ENCODE measurements around the gene ARID5B. TPM values are rescaled to one million over a fixed set of nuclear protein-coding genes. Genes with fewer than 3 reads are reported as not detected.

Gene ARID5B
- total and polyA plus RNA-seq, 2 donors: 11.3 to 18.6 TPM

DNA sequence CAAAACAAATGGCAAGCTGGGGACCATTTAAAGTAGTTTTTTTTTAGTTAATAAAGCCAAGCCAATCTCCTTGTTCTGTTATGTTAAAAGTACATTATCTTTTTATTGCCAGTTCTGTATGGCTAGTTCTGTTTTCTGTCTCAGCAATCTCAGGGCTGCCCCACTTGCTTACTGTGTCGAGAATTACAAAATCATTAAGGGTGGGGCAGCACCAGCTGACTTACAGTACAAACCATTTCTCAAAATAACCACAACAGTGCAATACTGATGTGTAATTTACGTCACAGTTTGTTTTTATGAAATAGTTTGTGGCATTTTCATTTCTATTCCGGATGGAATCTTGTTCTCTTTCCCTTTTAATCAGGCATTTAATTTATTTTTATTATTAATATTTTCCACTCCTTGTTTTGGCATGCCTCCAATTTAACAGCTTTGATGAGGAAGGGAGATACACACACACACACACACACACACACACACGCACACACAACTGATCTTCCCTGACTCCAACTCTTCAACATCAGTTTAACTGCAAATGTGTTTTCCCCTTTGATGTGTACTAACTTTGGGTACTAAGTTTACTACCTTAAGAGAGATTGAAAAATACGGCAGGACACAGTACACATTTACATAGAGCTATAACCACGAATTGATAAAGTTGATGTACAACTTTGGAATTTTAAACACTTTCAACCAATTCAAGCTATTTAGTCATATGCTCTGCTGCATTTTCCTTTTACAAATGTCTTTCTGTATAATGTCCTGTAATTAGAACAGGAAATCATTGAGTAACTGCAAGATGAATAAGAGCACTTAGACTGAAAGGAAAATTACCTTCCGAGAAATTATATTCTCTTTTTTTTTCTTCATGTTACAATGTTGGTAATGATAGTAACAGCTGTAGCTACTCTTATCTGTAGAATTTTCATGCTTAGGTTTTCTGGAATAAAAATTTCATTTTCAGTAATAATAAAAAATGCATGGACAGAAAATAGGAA, 91.5 kb downstream of the ARID5B start:
- WGBS: 64% methylated on average over 7 of the region's 7 CpGs
- peaks cover 4 to 17% of the 10 kb centered on the region in 2 donors for H3K4me1 ChIP-seq (ENCODE audit: control insufficient read depth in 2 of 2, insufficient read depth in 2 of 2, low read length in 2 of 2)
- H3K27me3 ChIP-seq (ENCODE audit: control insufficient read depth in 2 of 2, insufficient read depth in 1 of 2, low read length in 1 of 2): no peaks in the 10 kb centered on the region
- peaks cover 0 to 20% of the 10 kb centered on the region in 2 donors for H3K36me3 ChIP-seq (ENCODE audit: control insufficient read depth in 2 of 2, insufficient read depth in 2 of 2, low read length in 1 of 2)
- peak overlapping the region in 1 of 2 donors; percentile 59 for H3K27ac ChIP-seq (ENCODE audit: low read depth in 1 of 2, low read length in 1 of 2)
- no peak overlapping the region for H3K4me3 ChIP-seq (ENCODE audit: low read length in 2 of 2)
- no peaks in the 10 kb centered on the region for H3K9me3 ChIP-seq (ENCODE audit: control insufficient read depth in 2 of 2, insufficient read depth in 1 of 2, low read length in 1 of 2)
- DNase-seq (ENCODE audit: low read depth in 6 of 9, low spot score in 9 of 9): peak in 1 of 9 donors; percentile 49

DNA sequence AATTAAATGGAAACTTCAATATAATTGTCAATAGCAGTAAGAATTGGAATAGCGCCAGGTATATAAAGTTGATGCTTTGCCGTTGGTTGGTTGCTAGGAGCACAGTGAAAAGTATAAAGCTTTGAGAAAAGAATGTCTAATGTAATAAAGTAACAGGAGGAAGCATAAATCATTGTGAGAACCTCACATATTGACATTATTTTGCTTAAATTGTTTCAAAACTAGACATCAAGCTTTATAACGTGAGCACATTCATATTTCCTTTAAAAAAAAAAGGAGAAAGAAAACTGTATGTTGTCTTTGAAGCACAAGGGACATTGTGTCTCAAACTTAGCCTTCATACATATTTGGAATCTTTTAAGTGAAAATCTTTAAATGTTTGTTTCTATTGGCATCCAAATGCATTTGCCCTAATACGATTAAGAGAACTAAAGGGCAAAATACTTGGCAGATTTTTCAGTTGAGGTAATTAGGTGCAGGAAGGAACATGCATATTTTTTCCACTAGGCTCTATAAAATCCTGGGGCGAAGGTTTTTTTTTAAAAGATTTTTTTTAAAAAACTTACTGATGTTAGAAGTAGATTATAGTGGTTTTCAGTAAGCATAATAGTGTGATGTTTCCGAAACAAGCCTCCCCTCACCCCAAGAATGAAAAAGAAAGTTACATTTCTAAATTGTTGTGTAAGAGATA, 92.4 kb downstream of the ARID5B start:
- Histone ChIP-seq H3K4me1 (ENCODE audit: control insufficient read depth in 2 of 2, insufficient read depth in 2 of 2, low read length in 2 of 2) (peaks cover 2 to 17% of the 10 kb centered on the region in 2 donors), H3K9me3 (ENCODE audit: control insufficient read depth in 2 of 2, insufficient read depth in 1 of 2, low read length in 1 of 2) (no peaks in the 10 kb centered on the region), H3K27ac (ENCODE audit: low read depth in 1 of 2, low read length in 1 of 2) (peak overlapping the region in 1 of 2 donors; percentile 42), H3K27me3 (ENCODE audit: control insufficient read depth in 2 of 2, insufficient read depth in 1 of 2, low read length in 1 of 2) (no peaks in the 10 kb centered on the region), H3K36me3 (ENCODE audit: control insufficient read depth in 2 of 2, insufficient read depth in 2 of 2, low read length in 1 of 2) (peaks cover 0 to 25% of the 10 kb centered on the region in 2 donors), H3K4me3 (ENCODE audit: low read length in 2 of 2) (no peak overlapping the region)
- 85% methylated on average over 6 of the region's 6 CpGs for WGBS
- no peak for DNase-seq (ENCODE audit: low read depth in 6 of 9, low spot score in 9 of 9)

DNA sequence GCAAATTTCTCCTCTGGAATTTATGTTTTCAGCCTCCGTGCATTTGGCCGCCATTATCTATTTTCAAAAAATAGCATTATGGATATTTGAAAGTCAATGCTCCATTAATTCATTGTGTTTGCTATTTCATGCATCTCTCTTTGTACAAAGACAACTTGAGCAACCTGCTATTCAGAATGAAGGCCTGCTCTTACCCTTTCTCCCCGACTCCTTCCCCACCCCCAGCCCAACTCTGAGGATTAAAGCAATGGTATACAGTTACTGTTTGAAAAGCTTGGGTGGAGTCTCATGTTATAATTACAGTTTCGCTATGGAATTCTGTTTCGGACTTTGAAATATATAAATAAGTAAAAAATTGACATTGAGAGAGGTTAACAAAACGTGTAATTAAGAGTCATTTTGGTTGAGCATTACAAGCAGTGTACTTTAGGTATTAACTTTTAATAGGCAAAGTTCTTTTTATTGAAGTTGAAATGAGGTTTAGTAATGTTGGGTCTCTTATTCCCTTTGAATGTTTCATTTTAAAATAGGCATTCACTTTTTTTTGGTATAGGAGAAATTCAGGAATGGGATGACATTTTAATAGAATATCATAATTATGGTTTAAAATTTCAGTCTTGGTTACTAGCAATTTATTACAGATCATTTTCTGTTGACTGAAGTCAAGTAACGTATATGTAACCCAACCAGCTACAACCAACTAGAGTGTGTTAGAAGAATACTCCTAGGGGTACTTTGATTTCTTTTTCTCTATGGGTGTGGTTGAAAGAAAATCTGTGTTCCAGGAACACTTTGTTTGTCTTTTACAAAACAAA, 93.1 kb downstream of the ARID5B start:
- Histone ChIP-seq H3K4me1 (ENCODE audit: control insufficient read depth in 2 of 2, insufficient read depth in 2 of 2, low read length in 2 of 2) (peaks cover 2 to 17% of the 10 kb centered on the region in 2 donors), H3K36me3 (ENCODE audit: control insufficient read depth in 2 of 2, insufficient read depth in 2 of 2, low read length in 1 of 2) (peaks cover 0 to 29% of the 10 kb centered on the region in 2 donors), H3K27ac (ENCODE audit: low read depth in 1 of 2, low read length in 1 of 2) (peak overlapping the region in 1 of 2 donors; percentile 27), H3K27me3 (ENCODE audit: control insufficient read depth in 2 of 2, insufficient read depth in 1 of 2, low read length in 1 of 2) (no peaks in the 10 kb centered on the region), H3K9me3 (ENCODE audit: control insufficient read depth in 2 of 2, insufficient read depth in 1 of 2, low read length in 1 of 2) (no peaks in the 10 kb centered on the region), H3K4me3 (ENCODE audit: low read length in 2 of 2) (no peak overlapping the region)
- 94% methylated on average over 7 of the region's 7 CpGs for WGBS
- no peak for DNase-seq (ENCODE audit: low read depth in 6 of 9, low spot score in 9 of 9)

DNA sequence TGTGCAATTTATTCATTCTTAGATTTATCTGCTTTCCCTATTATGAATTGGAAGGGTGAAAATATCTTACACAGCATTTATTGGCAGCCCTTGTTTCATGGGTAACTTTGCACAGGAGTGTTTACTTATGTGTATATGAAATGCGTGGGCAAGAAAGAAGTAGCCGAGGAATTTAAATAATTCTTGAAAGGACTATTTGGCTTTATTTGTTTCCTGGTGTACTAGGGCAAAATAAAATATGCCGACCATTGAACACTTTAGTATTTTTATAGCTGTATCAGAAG, 93.7 kb downstream of the ARID5B start:
- DNase-seq (ENCODE audit: low read depth in 6 of 9, low spot score in 9 of 9): no peak
- Histone ChIP-seq H3K9me3 (ENCODE audit: control insufficient read depth in 2 of 2, insufficient read depth in 1 of 2, low read length in 1 of 2) (no peaks in the 10 kb centered on the region), H3K27ac (ENCODE audit: low read depth in 1 of 2, low read length in 1 of 2) (no peak overlapping the region), H3K4me3 (ENCODE audit: low read length in 2 of 2) (no peak overlapping the region), H3K36me3 (ENCODE audit: control insufficient read depth in 2 of 2, insufficient read depth in 2 of 2, low read length in 1 of 2) (peaks cover 3 to 30% of the 10 kb centered on the region in 2 donors), H3K4me1 (ENCODE audit: control insufficient read depth in 2 of 2, insufficient read depth in 2 of 2, low read length in 2 of 2) (peaks cover 2 to 13% of the 10 kb centered on the region in 2 donors), H3K27me3 (ENCODE audit: control insufficient read depth in 2 of 2, insufficient read depth in 1 of 2, low read length in 1 of 2) (no peaks in the 10 kb centered on the region)
- WGBS: 99% methylated on average over 3 of the region's 3 CpGs

DNA sequence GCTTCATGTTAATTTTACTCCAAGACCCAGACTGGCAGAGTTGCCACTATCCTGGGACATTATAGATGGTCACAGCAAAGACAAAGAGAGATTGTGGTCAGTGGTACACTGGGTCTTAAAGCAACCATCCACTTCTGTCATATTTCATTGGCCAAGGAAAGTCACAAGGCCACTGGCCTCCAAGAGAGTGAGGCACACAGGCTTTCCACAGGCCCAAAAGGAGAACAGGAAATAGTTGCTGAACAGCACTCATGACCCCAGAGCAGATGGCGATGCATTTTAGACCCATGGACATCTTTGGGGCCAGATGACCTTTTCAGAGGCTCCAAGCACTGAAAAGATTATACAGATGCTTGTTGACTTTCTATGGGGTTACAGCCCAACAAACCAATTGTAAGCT, 97.4 kb downstream of the ARID5B start:
- no peak for DNase-seq (ENCODE audit: low read depth in 6 of 9, low spot score in 9 of 9)
- Histone ChIP-seq H3K36me3 (ENCODE audit: control insufficient read depth in 2 of 2, insufficient read depth in 2 of 2, low read length in 1 of 2) (peaks cover 4 to 45% of the 10 kb centered on the region in 2 donors), H3K4me1 (ENCODE audit: control insufficient read depth in 2 of 2, insufficient read depth in 2 of 2, low read length in 2 of 2) (peaks cover 0 to 6% of the 10 kb centered on the region in 2 donors), H3K4me3 (ENCODE audit: low read length in 2 of 2) (no peak overlapping the region), H3K27ac (ENCODE audit: low read depth in 1 of 2, low read length in 1 of 2) (no peak overlapping the region), H3K27me3 (ENCODE audit: control insufficient read depth in 2 of 2, insufficient read depth in 1 of 2, low read length in 1 of 2) (no peaks in the 10 kb centered on the region), H3K9me3 (ENCODE audit: control insufficient read depth in 2 of 2, insufficient read depth in 1 of 2, low read length in 1 of 2) (no peaks in the 10 kb centered on the region)
- WGBS: 96% methylated on average over 1 of the region's 1 CpG

DNA sequence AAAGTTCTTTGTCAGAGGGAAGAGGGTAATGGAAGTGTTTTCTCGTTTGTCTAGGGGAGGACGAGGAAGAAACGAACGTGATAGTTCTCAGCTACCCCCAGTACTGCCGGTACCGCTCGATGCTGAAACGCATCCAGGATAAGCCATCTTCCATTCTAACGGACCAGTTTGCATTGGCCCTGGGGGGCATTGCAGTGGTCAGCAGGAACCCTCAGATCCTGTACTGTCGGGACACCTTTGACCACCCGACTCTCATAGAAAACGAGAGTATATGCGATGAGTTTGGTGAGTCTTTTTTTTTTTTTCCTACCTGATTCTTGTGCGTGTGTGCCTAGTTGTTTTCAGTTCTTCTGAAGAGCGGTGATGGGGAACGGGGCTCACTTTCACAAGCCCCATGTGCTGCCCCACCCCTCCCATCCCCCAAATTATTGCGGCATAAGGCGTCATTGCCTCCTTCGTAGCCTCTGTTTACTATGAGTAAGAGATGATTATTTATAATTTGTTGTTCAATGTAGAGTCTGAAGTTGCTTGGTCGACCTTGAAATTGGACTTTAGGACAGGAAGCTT, 98.6 kb downstream of the ARID5B start:
- Histone ChIP-seq H3K4me3 (ENCODE audit: low read length in 2 of 2) (no peak overlapping the region), H3K4me1 (ENCODE audit: control insufficient read depth in 2 of 2, insufficient read depth in 2 of 2, low read length in 2 of 2) (peaks cover 0 to 4% of the 10 kb centered on the region in 2 donors), H3K27ac (ENCODE audit: low read depth in 1 of 2, low read length in 1 of 2) (no peak overlapping the region), H3K9me3 (ENCODE audit: control insufficient read depth in 2 of 2, insufficient read depth in 1 of 2, low read length in 1 of 2) (no peaks in the 10 kb centered on the region), H3K27me3 (ENCODE audit: control insufficient read depth in 2 of 2, insufficient read depth in 1 of 2, low read length in 1 of 2) (no peaks in the 10 kb centered on the region), H3K36me3 (ENCODE audit: control insufficient read depth in 2 of 2, insufficient read depth in 2 of 2, low read length in 1 of 2) (peaks cover 4 to 45% of the 10 kb centered on the region in 2 donors)
- WGBS: 96% methylated on average over 20 of the region's 20 CpGs
- no peak for DNase-seq (ENCODE audit: low read depth in 6 of 9, low spot score in 9 of 9)

DNA sequence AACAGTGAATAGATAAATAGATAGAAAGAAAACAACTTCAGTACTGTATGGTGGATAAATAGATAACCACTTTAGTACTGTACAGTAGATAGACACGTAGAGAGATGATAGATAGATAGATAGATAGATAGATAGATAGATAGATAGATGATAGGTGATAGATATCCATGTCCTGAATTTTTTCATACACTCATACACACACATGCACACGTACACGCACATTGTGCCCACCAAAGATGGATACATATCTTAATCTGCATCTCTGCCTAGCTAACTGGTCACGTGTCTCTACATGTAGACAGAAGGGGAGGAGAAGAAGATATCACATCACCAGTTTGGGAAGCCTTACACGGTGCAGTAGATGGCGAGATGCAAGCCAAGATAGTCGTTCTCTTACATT, 99.2 kb downstream of the ARID5B start:
- H3K4me1 ChIP-seq (ENCODE audit: control insufficient read depth in 2 of 2, insufficient read depth in 2 of 2, low read length in 2 of 2): peaks cover 0 to 1% of the 10 kb centered on the region in 2 donors
- H3K36me3 ChIP-seq (ENCODE audit: control insufficient read depth in 2 of 2, insufficient read depth in 2 of 2, low read length in 1 of 2): peaks cover 4 to 45% of the 10 kb centered on the region in 2 donors
- no peaks in the 10 kb centered on the region for H3K27me3 ChIP-seq (ENCODE audit: control insufficient read depth in 2 of 2, insufficient read depth in 1 of 2, low read length in 1 of 2)
- no peak for DNase-seq (ENCODE audit: low read depth in 6 of 9, low spot score in 9 of 9)
- no peak overlapping the region for H3K27ac ChIP-seq (ENCODE audit: low read depth in 1 of 2, low read length in 1 of 2)
- no peaks in the 10 kb centered on the region for H3K9me3 ChIP-seq (ENCODE audit: control insufficient read depth in 2 of 2, insufficient read depth in 1 of 2, low read length in 1 of 2)
- 97% methylated on average over 7 of the region's 7 CpGs for whole genome bisulfite sequencing
- H3K4me3 ChIP-seq (ENCODE audit: low read length in 2 of 2): no peak overlapping the region

DNA sequence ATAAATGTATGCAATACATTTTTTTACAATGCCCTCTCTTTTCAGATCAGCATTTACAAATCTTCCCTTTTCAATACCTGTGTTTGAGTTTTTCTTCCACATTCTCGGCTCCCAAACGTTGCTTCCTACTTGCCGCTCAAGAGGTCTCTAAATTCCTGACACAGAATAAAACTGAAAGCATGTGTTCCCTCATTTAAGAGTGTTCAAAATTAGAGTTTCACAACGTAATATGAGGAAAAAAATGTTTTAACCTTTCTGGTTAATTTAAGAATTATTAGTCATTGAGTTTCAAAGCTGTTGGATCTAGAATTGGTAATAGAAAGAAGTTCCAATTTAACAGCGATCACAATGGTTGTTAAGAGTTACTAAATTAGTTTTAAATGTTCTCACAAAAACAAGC, 100.4 kb downstream of the ARID5B start:
- peaks cover 4 to 49% of the 10 kb centered on the region in 2 donors for H3K36me3 ChIP-seq (ENCODE audit: control insufficient read depth in 2 of 2, insufficient read depth in 2 of 2, low read length in 1 of 2)
- H3K9me3 ChIP-seq (ENCODE audit: control insufficient read depth in 2 of 2, insufficient read depth in 1 of 2, low read length in 1 of 2): no peaks in the 10 kb centered on the region
- no peak for DNase-seq (ENCODE audit: low read depth in 6 of 9, low spot score in 9 of 9)
- no peak overlapping the region for H3K27ac ChIP-seq (ENCODE audit: low read depth in 1 of 2, low read length in 1 of 2)
- no peaks in the 10 kb centered on the region for H3K4me1 ChIP-seq (ENCODE audit: control insufficient read depth in 2 of 2, insufficient read depth in 2 of 2, low read length in 2 of 2)
- WGBS: 94% methylated on average over 5 of the region's 5 CpGs
- H3K4me3 ChIP-seq (ENCODE audit: low read length in 2 of 2): no peak overlapping the region
- no peaks in the 10 kb centered on the region for H3K27me3 ChIP-seq (ENCODE audit: control insufficient read depth in 2 of 2, insufficient read depth in 1 of 2, low read length in 1 of 2)

All from thymus (tissue), 11 donors.